Lower leg skin (tissue), 4 donors: ENCODE data around the gene MAPKAPK2. TPM values are rescaled to one million over a fixed set of nuclear protein-coding genes. Genes with fewer than 3 reads are reported as not detected.

ENCODE experiments used
- total RNA-seq, 4 donors: library from RNA; depleted of rRNA; stranded (reverse); fragments of >200 nt; gene quantifications; one replicate each; pipeline ENCODE4 v1.1.0, GENCODE V29; 2016

The MAPKAPK2 gene
- total RNA-seq, 4 donors from 2014 or later = 40.0 to 62.4 (median 52.4) TPM

Other genes with a start within 250 kb of the MAPKAPK2 start
- 10 to 100 TPM in 3 of 4 donors, 1 to 10 TPM in 1; 6.1 to 21.4 (median 12.2) TPM for gene IKBKE, start 214.4 kb upstream of the MAPKAPK2 start, total RNA-seq
- gene RASSF5, start 177.4 kb upstream of the MAPKAPK2 start, total RNA-seq = 100 to 1,000 TPM in 1 of 4 donors, 10 to 100 TPM in 3; 81.3 to 102 (median 86.1) TPM
- 10 to 100 TPM; 39.7 to 57.3 (median 53.1) TPM for gene EIF2D, start 72.4 kb upstream of the MAPKAPK2 start, total RNA-seq
- gene DYRK3, start 49.4 kb upstream of the MAPKAPK2 start, total RNA-seq = 1 to 10 TPM; 1.4 to 4.7 (median 3.2) TPM
- not detected for gene IL19, start 85.9 kb downstream of the MAPKAPK2 start, total RNA-seq
- gene IL10, start 87.6 kb downstream of the MAPKAPK2 start, total RNA-seq = under 1 TPM in 2 of 4 donors, not detected in 2; 0.32 to 0.72 TPM
- not detected for gene IL20, start 180.7 kb downstream of the MAPKAPK2 start, total RNA-seq
- gene IL24, start 212.5 kb downstream of the MAPKAPK2 start, total RNA-seq = not detected
- gene FCMR, start 237.0 kb downstream of the MAPKAPK2 start, total RNA-seq = 1 to 10 TPM in 2 of 4 donors, under 1 TPM in 1, not detected in 1; 0.34 to 1.4 (median 1.3) TPM